HG03095 (cell line): ENCODE data around the gene DIAPH2.

Source experiments
- ATAC-seq: cut with Tn5 transposase; IDR thresholded peaks from one replicate; pipeline ENCODE4 v1.9.1; 2021; ENCODE audit warnings: moderate library complexity; ENCODE audit not compliant: unreplicated experiment

DIAPH2 gene

GRCh38 chrX:97538745-97539144 lies 854.1 kb downstream of the DIAPH2 start:
- no peak for ATAC-seq

- ATAC-seq = no peak
Observed at GRCh38 chrX:97539970-97540519, 855.4 kb downstream of the DIAPH2 start.

- ATAC-seq = no peak
Observed at GRCh38 chrX:97547877-97548578, 863.4 kb downstream of the DIAPH2 start.

- no peak for ATAC-seq
Observed at GRCh38 chrX:97551821-97552220, 867.2 kb downstream of the DIAPH2 start.

- ATAC-seq = no peak
Observed at GRCh38 chrX:97553833-97554232, 869.2 kb downstream of the DIAPH2 start.

- no peak for ATAC-seq
Observed at GRCh38 chrX:97556359-97556758, 871.7 kb downstream of the DIAPH2 start.

- ATAC-seq = peak; percentile 95
Observed at GRCh38 chrX:97563531-97564133, 879.0 kb downstream of the DIAPH2 start.

GRCh38 chrX:97564496-97564895 lies 879.9 kb downstream of the DIAPH2 start:
- no peak for ATAC-seq

- ATAC-seq = no peak
Observed at GRCh38 chrX:97587171-97587570, 902.5 kb downstream of the DIAPH2 start.

GRCh38 chrX:97594646-97595224 lies 910.1 kb downstream of the DIAPH2 start:
- no peak for ATAC-seq

GRCh38 chrX:97597954-97598353 lies 913.3 kb downstream of the DIAPH2 start:
- no peak for ATAC-seq

- ATAC-seq = no peak
Observed at GRCh38 chrX:97602465-97603258, 918.0 kb downstream of the DIAPH2 start.

GRCh38 chrX:97605271-97605670 lies 920.6 kb downstream of the DIAPH2 start:
- ATAC-seq = no peak

GRCh38 chrX:97609357-97609756 lies 924.7 kb downstream of the DIAPH2 start:
- ATAC-seq = no peak

GRCh38 chrX:97609938-97610337 lies 925.3 kb downstream of the DIAPH2 start:
- ATAC-seq = no peak

- ATAC-seq = peak; percentile 97
Observed at GRCh38 chrX:97616883-97617530, 932.4 kb downstream of the DIAPH2 start.

GRCh38 chrX:97619499-97619898 lies 934.9 kb downstream of the DIAPH2 start:
- no peak for ATAC-seq

- no peak for ATAC-seq
Observed at GRCh38 chrX:97622111-97622510, 937.5 kb downstream of the DIAPH2 start.

GRCh38 chrX:97628326-97628725 lies 943.7 kb downstream of the DIAPH2 start:
- no peak for ATAC-seq

- no peak for ATAC-seq
Observed at GRCh38 chrX:97628807-97629596, 944.4 kb downstream of the DIAPH2 start.
